Subcutaneous adipose tissue (tissue), 4 donors: ENCODE results near the gene BICD1. TPM values are rescaled to one million over a fixed set of nuclear protein-coding genes. Genes with fewer than 3 reads are reported as not detected.

Source experiments
- total RNA-seq, 4 donors: library from RNA; depleted of rRNA; stranded (reverse); fragments of >200 nt; gene quantifications; one replicate each; pipeline ENCODE4 v1.1.0, GENCODE V29; 2016
- TF ChIP-seq, protein P1 (sequence below): fragments of 450-650 bp; IDR thresholded peaks from one replicate; pipeline ENCODE4 v1.5.1; 2016; ENCODE audit warnings: low read depth, mild to moderate bottlenecking, control low read depth, antibody characterized with exemption, moderate library complexity

The BICD1 gene
- total RNA-seq, 4 donors from 2014 or later: 8.2 to 9.6 (median 9.2) TPM

DNA sequence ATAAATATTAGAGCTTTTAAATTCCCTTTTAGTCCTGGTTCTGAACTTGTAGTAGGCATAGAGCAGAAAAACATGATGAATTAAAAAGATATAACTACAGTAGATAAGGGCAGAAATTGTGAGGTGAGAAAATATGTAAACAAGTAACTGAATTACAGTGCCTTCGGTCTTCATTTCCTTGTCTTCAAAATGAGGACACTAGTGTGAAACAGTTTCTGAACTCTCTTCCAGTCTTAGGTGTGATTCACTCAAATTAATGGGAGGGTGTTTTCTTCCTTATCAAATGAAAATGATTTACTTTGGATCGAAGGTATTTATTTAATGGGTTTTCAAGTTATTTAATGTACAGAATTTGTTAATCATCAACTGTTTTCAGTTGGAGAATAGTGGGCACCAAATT lies 294.2 kb downstream of the BICD1 start:
- TF ChIP-seq, protein P1, sequence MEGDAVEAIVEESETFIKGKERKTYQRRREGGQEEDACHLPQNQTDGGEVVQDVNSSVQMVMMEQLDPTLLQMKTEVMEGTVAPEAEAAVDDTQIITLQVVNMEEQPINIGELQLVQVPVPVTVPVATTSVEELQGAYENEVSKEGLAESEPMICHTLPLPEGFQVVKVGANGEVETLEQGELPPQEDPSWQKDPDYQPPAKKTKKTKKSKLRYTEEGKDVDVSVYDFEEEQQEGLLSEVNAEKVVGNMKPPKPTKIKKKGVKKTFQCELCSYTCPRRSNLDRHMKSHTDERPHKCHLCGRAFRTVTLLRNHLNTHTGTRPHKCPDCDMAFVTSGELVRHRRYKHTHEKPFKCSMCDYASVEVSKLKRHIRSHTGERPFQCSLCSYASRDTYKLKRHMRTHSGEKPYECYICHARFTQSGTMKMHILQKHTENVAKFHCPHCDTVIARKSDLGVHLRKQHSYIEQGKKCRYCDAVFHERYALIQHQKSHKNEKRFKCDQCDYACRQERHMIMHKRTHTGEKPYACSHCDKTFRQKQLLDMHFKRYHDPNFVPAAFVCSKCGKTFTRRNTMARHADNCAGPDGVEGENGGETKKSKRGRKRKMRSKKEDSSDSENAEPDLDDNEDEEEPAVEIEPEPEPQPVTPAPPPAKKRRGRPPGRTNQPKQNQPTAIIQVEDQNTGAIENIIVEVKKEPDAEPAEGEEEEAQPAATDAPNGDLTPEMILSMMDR: no peak

DNA sequence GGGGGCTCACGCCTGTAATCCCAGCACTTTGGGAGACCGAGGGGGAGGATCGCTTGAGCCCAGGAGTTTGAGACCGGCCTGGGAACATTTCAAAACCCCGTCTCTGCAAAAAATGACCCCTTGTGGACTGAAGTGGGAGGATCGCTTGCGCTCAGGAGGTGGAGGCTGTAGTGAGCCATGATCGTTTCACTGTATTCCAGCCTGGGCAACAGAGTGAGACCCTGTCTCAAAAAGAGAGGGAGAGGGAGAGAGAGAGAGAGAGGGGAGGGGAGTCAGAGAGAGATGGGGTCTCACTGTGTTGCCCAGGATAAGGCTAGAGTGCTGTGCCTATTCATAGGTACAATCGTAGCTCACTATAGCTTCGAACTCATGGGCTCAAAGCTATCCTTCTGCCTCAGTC lies 295.5 kb downstream of the BICD1 start:
- TF ChIP-seq, protein P1: no peak

DNA sequence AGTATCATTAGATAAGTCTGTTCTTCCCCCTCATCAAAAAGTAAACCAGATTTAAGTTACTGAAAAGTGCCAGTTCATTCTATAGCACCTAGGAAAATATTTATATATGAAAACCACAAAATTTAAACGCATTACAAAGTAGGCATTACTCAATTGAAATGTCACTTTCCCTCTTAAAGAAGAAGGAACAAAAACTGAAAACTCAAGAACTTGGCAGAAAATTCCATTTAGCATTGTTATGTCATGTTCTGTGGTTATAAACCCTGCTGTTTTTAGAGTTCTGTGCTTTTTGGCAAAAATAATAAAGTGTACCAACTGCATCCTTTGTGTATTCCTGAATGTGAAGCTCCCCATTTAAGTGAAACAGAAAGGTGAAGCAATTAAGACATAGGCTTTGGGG lies 296.3 kb downstream of the BICD1 start:
- TF ChIP-seq, protein P1: no peak

DNA sequence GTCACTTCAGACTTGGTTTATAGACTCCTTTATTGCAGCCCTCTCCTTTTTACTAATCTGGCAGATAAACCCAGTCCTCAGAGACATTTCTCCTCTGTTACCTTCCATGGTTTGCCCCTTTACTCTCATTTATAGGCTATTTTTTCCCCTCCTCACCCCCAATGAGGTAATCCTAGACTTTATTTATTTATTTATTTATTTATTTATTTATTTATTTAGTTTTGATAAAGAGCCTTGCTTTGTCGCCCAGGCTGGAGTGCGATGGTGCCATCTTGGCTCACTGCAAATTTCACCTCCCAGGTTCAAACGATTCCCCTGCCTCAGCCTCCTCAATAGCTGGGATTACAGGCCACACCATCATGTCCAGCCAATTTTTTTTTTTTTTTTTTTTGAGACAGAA lies 301.1 kb downstream of the BICD1 start:
- TF ChIP-seq, protein P1: no peak

DNA sequence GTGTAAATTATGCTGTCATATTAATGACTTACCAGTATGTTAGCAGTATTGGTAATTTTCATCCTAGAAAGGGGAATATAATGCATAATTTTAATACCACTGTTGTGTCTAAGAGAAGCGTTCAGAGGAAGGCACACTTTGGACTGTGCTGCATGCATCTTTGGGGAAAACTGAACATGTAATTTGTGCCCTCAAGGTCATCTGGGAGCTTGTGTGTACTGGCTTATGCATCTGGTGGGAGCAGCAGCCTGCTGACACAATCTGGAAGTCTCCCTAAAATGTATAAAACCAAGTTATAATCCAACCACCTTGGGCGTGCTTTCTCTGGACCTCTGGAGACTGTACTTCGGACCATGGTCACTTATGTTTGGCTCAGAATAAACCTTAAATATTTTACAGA lies 306.8 kb downstream of the BICD1 start:
- TF ChIP-seq, protein P1: no peak

DNA sequence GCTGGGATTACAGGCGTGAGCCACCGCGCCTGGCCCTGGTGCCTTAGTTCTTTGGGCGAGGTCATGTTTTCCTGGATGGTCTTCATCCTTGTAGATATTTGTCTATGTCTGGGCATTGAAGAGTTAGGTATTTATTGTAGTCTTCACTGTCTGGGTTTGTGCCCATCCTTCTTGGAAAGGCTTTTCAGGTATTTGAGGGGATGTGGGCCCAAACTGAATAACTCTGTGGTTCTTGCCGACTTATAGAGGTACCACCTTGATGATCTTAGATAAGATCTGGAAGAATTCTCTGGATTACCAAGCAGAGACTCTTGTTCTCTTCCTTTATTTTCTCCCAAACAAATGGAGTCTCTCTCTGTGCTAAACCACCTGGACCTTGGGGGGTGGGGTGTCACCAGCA lies 311.6 kb downstream of the BICD1 start:
- TF ChIP-seq, protein P1: no peak

DNA sequence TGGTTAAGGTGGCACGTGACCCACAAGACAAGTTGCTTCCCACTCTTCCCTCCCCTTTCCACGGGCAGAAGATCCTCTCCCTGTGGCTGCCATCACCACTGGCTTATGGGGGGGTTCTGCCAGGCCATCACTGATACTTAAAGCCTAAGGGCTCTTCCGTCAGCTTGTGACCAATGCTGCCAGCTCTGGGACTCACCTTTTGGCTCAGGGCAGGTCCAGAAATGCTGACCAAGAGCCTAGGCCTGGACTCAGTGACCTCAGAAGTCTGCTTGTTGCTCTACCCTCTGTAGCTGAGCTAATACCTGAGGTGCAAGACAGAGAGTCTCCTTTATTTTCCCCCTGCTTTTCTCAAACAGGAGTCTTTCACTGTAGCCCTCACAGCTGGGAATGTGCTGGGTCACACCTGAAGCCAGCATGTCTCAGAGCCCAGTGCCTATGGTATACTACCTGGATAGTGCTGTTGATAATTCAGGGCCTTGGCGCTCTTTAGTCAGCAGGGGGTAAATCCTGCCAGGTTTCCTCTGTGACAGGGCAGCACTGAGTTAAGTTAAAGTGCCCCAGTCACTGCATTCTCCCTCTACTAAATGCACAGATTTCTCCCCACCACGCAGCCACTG lies 312.4 kb downstream of the BICD1 start:
- TF ChIP-seq, protein P1: no peak
